Erythroblast (primary cell): ENCODE data around the gene CTXN1.

Source experiments
- GATA1 ChIP-seq: IDR thresholded peaks from 2 replicates; pipeline ENCODE4 v1.6.1; 2011; ENCODE audit warnings: low read depth, mild to moderate bottlenecking, control low read depth, low read length, moderate library complexity
- POLR2A ChIP-seq: IDR thresholded peaks from 2 replicates; pipeline ENCODE4 v1.6.1; 2011; ENCODE audit warnings: mild to moderate bottlenecking, low read length

DNA sequence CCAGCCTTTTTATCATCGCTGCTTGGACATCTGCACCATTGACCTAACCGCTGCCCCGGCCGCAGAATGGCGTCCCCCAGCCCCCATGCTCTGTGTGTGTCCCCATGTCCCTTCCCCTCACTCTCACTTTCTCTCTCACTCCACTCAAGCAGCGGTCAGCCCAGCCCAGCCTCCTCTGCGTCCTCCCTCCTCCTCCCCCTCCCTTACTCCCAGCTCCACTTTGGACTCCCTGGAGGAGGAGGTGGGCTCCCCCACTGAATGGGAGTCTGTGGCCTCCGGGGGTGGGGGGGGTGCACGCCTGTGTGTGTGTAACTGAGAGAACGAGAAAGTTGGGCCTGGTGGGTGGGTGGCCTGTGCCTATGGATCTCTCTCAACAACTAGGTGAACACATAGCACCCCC is 20.1 kb downstream of the CTXN1 start:
- TF ChIP-seq GATA1 (no peak), POLR2A (no peak)
